Measurements from ENCODE around the gene LTO1.
A peak's percentile ranks its signal among the peaks of the same experiment; 100 is the strongest.

DNA sequence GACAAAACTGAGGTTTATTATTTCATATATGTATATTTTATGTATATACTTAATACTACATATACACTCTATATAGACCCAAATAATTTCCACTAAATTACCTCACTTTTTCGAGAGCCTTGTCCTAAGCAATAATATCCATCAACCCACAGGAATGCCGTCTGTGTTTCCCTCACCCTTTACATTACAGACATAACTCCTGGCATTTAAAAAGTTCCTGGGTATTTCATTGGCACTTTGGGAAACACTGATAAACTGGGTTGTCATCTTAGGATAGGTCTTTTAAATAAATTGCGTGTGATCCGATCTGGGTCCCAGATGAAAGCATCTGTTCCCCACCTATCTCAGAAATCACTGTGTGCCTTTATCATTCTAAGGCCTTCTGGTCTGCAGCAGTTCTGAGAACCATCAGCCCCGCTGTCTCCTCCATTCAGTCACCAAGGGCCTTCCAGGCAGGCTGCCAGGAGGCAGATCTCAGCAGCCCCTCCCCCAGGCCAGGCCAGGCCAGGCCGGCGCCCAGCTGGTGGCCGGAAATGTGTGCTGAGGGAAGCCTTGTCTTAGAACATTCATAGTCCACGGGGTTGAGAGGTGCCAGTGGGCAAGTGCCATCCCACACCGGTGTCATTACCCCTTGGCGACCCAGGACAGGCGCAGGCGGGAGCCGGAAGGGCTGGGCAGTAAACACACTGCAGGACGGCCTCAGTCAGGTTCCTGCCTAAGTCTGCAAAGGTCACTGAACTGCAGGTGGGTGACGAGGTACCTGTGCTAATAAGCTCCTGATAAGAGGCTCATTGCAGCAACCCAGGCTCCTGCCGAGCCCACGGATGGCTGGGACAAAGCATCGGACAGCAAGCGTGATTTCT, 25.4 kb upstream of the LTO1 start:
- TF ChIP-seq CTCF (IDR thresholded peaks at IDR 0.05 in 8 of 11, conservative IDR thresholded peaks at IDR 0.05 in 3 of 11), result no peak
- no peak for TF ChIP-seq POLR2A (IDR thresholded peaks at IDR 0.05)
- peak; percentile 32 to 73 (median 53) for TF ChIP-seq POLR2AphosphoS5 (IDR thresholded peaks at IDR 0.05)

Measured in spleen (tissue), 7 donors.